HG02970 (cell line): ENCODE data around the gene KCNMB1.

ENCODE experiments used
- ATAC-seq: cut with Tn5 transposase; IDR thresholded peaks from one replicate; pipeline ENCODE4 v1.9.1; 2021; ENCODE audit warnings: mild to moderate bottlenecking, moderate library complexity, moderate number of reproducible peaks; ENCODE audit not compliant: unreplicated experiment, low FRiP score

Gene KCNMB1

GRCh38 chr5:170416526-170416925, 27.4 kb upstream of the KCNMB1 start:
- no peak for ATAC-seq

DNA sequence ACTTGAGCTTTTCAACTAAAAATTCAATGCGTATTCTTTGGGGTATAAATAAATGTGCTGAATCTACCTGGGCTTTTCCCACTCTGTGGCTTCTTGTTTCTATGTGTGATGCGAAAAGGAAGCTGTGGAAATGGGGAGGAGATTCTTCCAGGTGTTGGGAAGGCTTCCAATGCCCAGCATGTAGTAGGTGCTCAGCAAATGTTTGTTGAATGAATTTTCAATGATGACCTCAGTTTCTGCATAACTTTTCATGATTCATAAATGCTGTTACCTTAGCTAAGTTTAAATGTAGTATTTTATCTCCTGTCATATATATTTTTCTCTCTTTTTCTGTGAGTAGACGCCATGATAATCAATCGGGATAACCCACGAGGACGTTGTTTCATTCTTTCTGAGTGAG, 25.6 kb upstream of the KCNMB1 start:
- ATAC-seq, result no peak

GRCh38 chr5:170413897-170414296, 24.7 kb upstream of the KCNMB1 start:
- ATAC-seq, result no peak

GRCh38 chr5:170411100-170411499, 21.9 kb upstream of the KCNMB1 start:
- no peak for ATAC-seq

DNA sequence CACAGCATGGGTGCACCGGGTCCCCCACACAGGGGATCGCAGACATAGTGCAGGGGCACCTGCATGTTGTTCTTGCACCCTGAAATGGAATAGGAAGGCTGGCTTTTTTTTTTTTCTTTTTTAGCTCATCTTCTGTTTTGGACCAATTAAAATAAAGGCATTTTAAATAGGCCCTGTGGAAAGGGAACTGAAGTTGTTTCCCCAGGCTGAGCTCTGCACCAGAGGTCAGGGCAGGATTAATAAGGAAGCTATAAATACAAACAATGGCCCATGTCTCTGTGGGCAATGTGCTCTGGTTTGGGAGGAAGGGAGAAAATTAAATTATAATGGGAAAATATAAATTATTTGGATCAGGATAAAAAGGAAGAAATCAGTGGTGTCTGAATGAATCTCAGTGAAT, 21.2 kb upstream of the KCNMB1 start:
- ATAC-seq, result no peak

GRCh38 chr5:170408877-170409660, 19.9 kb upstream of the KCNMB1 start:
- ATAC-seq, result no peak

DNA sequence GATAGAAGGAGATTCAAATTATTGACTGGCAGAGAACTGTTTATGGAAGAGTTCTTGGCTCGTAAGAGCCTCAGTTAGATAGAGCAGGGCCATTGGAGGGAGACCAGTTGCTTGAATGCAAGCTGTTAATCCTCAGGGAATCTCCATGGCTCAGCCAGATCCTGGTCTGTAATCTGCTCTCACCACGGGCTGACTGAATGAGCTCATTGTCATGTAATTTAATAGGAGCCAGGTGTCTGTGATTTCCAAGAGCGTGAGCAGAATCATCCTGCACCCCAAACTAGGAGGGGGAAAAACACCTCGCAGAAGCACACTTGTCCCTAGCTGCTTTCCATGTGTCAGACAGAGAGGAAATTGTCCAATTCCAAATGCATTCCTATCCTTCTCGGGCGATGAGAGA, 19.1 kb upstream of the KCNMB1 start:
- no peak for ATAC-seq

- no peak for ATAC-seq
Observed at GRCh38 chr5:170407062-170407461, 17.9 kb upstream of the KCNMB1 start.

DNA sequence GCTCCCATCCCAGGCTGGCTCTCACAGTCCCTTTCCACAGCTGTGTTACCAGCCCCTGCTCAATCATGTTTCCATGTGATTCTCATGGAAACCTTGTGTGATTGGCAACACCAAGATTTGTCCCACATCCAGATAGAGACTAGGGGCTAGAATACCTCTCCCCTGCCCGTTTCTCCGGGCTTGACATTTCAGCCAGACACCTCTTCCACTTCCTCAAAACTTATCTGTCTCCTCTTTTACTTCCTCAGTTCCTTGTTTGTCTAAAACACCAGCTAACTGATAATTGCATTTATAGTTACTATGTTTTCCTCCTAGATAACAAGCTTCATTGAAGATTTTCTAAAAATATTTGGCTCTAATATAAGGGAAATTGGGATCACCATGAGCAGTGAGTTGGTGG, 16.6 kb upstream of the KCNMB1 start:
- ATAC-seq, result no peak

DNA sequence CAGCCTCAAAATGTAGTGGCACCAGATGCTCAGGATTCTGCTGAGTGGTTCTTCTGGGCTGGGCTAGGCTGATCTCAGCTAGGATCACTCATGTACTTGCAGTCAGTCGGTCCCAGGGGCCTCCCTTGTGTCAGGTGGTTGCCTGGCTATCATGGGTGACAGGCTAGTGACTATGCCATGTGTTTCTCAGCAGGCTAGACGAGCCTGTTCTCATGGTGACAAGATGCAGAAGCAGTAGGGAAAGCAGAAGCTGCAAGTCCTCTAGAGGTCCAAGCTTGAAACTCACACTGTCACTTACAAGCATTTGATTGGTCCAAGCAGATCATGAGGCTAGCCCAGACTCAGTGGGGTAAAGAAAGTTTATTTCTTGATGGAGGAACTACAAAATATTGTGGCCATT, 15.2 kb upstream of the KCNMB1 start:
- ATAC-seq, result no peak

DNA sequence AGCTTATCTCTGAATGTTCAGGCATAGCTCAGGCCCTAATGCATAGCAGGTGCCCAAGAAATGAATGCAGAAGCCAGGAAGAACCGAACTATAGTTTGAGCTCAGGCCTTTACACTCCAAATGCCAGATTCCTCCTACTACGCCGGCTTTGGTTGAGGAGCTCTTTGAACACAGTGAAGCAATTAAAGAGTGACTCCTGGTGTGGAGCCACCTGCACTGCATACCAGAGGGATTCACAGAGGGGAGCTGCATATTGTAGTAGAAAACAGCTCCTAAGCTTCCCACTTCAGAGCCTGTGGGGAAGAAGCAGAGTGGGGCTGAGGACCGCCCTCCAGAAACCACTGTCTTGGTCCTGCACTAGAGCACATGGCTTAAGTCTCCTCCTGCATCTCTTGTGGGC, 14.5 kb upstream of the KCNMB1 start:
- ATAC-seq, result no peak

- no peak for ATAC-seq
Observed at GRCh38 chr5:170402508-170402907, 13.3 kb upstream of the KCNMB1 start.

DNA sequence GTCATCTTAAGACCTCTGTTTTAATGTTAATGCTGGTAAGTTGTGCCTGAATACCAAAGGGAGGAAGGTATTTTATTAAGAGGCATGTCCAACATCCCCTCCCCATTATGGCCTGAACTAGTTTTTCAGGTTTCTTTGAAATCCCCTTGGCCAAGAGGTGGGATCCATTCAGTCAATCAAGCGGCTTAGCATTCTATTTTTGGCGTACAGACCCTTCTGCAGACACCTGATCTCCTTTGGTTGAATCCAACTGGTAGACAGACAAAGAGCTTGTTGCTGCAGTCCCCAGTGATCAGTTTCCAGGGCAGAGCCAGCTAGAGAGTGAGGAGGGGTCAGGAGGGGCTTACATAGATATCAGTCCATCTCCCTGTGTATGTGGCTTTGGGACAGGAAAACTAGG, 7.9 kb upstream of the KCNMB1 start:
- ATAC-seq, result no peak

GRCh38 chr5:170393958-170394357, 4.8 kb upstream of the KCNMB1 start:
- ATAC-seq, result no peak

DNA sequence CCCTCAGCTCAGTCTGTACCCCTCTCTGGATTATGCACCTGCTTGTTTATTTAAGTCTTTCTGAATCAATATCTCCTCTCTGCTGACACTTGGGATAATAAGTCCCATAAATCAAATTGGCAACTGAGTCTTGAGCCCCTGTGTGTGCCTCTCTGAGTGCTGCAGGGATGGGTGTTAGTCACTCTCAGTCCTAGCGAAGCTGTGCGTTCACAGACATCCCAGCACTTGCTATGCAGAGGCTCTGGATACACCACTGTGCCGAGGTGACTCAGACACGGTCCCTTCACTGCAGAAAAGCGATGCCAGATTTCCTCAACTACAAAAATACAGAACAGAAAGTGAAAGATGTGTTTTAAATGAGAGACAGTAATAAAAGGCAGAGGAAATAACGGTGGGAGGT, 4.1 kb upstream of the KCNMB1 start:
- ATAC-seq, result no peak

DNA sequence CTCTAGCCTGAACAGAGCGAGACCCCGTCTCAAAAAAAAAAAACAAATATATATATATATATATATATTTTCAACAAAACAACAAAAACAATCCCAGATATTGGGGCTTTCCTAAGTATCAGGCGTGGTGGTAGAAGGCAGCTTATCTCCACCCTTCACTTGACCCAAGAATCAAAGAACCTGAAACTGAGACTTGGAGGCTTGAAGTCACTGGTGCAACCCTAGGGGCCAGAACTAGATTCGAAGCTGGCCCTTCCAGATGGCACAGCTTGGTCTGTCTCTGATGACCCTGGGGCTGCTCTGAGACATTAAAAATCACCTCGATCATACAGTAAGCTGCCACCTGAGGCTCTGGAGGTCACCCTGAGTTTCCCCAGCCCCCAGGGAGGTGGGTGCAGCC, 1.3 kb upstream of the KCNMB1 start:
- ATAC-seq, result no peak

DNA sequence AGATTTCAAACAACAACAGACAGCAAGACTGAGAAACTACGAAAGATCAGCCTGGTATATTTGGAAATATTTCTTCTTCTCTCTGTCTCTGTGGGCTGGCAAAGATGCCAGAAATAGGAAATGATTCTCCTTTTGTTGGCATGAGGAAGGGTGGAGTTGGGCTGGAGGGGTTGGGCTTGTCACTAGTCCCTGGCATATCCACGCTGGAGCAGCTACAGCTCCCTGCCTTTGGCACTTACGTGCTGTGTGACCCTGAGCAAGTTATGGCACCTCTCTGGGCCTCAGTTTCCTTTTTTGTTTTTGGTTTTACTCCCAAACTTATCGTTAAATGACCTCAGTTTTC, 354 bp upstream of the KCNMB1 start:
- ATAC-seq, result no peak

GRCh38 chr5:170387775-170388639, 1.2 kb downstream of the KCNMB1 start:
- no peak for ATAC-seq

GRCh38 chr5:170386743-170387395, 2.3 kb downstream of the KCNMB1 start:
- ATAC-seq, result no peak

- no peak for ATAC-seq
Observed at GRCh38 chr5:170383227-170383626, 5.9 kb downstream of the KCNMB1 start.

DNA sequence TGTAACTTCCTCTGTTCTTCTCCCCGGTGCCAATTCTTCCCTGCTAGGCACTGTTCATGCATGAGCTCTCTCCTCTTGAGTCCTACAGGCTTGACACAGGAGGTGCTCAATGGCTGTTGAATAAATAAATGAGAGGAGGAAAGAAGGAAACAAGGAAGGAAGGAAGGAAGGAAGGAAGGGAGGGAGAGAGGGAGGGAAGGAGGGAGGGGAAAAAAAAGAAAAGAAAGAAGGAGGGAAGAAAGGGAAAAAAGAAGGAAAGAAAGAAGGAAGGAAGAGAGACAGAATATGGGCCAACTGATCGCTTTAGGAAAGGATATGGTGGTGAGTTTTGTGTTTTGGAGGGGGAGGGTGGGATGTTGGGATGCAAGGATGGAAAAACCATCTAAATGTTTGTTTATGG, 6.4 kb downstream of the KCNMB1 start:
- ATAC-seq, result no peak
